DND-41 (cell line): ENCODE results near the gene KIT.

Source experiments
- CTCF ChIP-seq: IDR thresholded peaks from 2 replicates; pipeline ENCODE4 v1.5.1; 2012; ENCODE audit warnings: borderline replicate concordance, low read length, moderate library complexity, mild to moderate bottlenecking; ENCODE audit not compliant: poor library complexity, severe bottlenecking; ENCODE audit errors: extremely low read depth
- EZH2 ChIP-seq: IDR thresholded peaks from 3 replicates; pipeline ENCODE4 v1.6.1; 2012; ENCODE audit warnings: borderline replicate concordance, low read depth, mild to moderate bottlenecking, moderate library complexity, low read length, inconsistent platforms; ENCODE audit not compliant: severe bottlenecking

DNA sequence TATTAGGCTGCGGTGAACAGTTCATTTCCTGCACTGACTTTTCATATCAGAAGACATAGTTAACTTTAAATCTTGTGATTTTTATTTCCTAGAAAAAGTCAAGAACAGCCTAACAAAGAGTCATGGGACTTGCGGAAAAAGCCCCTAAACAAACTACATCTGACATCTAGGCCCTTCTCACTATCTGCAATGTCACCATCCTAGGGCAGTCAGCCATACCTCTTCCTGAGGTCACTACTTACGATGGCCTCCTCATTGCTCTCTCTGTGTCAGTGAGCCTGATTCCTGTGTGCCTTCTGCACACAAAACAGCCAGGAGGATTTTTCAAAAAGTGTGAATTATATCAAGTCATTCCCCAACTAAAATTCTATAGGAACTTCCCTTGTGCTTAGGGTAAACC, 22.4 kb upstream of the KIT start:
- TF ChIP-seq CTCF (no peak), EZH2 (no peak)
